DOHH2 (cell line): ENCODE measurements around the gene ULBP2.

Experiments
- H3F3A ChIP-seq: fragments of 200-600 bp; sonication (generic), shearing (Covaris generic); 2 replicates; pipeline ENCODE4 v1.6.0; 2016; ENCODE audit warnings: antibody characterized with exemption, mild to moderate bottlenecking; ENCODE audit not compliant: control insufficient read depth, insufficient read depth
- H3K27ac ChIP-seq: fragments of 200-600 bp; sonication (generic); 2 replicates; pipeline ENCODE4 v1.5.1; 2014; ENCODE audit warnings: low read depth, mild to moderate bottlenecking, low read length, moderate library complexity
- H3K27me3 ChIP-seq: fragments of 200-600 bp; sonication (generic); 2 replicates; pipeline ENCODE4 v1.6.1; 2014; ENCODE audit warnings: mild to moderate bottlenecking, low read length, mixed read lengths; ENCODE audit not compliant: control insufficient read depth
- H3K36me3 ChIP-seq: fragments of 200-600 bp; sonication (generic); 2 replicates; pipeline ENCODE4 v1.6.1; 2014; ENCODE audit warnings: mild to moderate bottlenecking, low read length, moderate library complexity, mixed read lengths; ENCODE audit not compliant: control insufficient read depth
- H3K4me1 ChIP-seq: fragments of 200-600 bp; sonication (generic); 2 replicates; pipeline ENCODE4 v1.6.1; 2014; ENCODE audit warnings: mild to moderate bottlenecking, low read length, mixed read lengths; ENCODE audit not compliant: control insufficient read depth
- H3K4me2 ChIP-seq: fragments of 200-600 bp; sonication (generic); 2 replicates; pipeline ENCODE4 v1.6.0; 2014; ENCODE audit warnings: mild to moderate bottlenecking, low read length, moderate library complexity
- H3K4me3 ChIP-seq: fragments of 200-600 bp; sonication (generic); 2 replicates; pipeline ENCODE4 v1.5.1; 2014; ENCODE audit warnings: mild to moderate bottlenecking, low read length, mixed read lengths
- H3K79me2 ChIP-seq: fragments of 200-600 bp; sonication (generic); 2 replicates; pipeline ENCODE4 v1.6.1; 2014; ENCODE audit warnings: mild to moderate bottlenecking, low read length, mixed read lengths; ENCODE audit not compliant: control insufficient read depth
- H3K9me2 ChIP-seq: fragments of 200-600 bp; sonication (generic); replicated peaks from 2 replicates; pipeline ENCODE4 v1.6.1; 2014; ENCODE audit warnings: mild to moderate bottlenecking, low read length, mixed read lengths; ENCODE audit not compliant: control insufficient read depth
- H3K9me3 ChIP-seq: fragments of 200-600 bp; sonication (generic); 2 replicates; pipeline ENCODE4 v1.6.1; 2014; ENCODE audit warnings: antibody characterized with exemption, low read length, mixed read lengths; ENCODE audit not compliant: control insufficient read depth, insufficient read depth
- H4K20me1 ChIP-seq: fragments of 200-600 bp; sonication (generic); 2 replicates; pipeline ENCODE4 v1.6.0; 2014; ENCODE audit warnings: low read depth, mild to moderate bottlenecking, antibody characterized with exemption, low read length, moderate library complexity; ENCODE audit not compliant: control insufficient read depth, insufficient read depth
- EZH2phosphoT487 ChIP-seq: fragments of 200-600 bp; sonication (generic); IDR thresholded peaks from 2 replicates; pipeline ENCODE4 v1.6.1; 2017; ENCODE audit warnings: borderline replicate concordance, mild to moderate bottlenecking, antibody characterized with exemption, low read length, moderate library complexity, mixed read lengths
- TF ChIP-seq, protein P1 (sequence below): fragments of 200-600 bp; sonication (generic); IDR thresholded peaks from one replicate; pipeline ENCODE4 v1.5.1; 2014; ENCODE audit warnings: antibody characterized with exemption, mild to moderate bottlenecking, low read depth, low read length; ENCODE audit not compliant: poor library complexity, severe bottlenecking

The ULBP2 gene

GRCh38 chr6:149900620-149901443 is 41.0 kb upstream of the ULBP2 start:
- Histone ChIP-seq H4K20me1 (no peaks in the 10 kb centered on the region), H3K27me3 (peaks cover 4% of the 10 kb centered on the region), H3K9me2 (no peaks in the 10 kb centered on the region), H3K79me2 (no peaks in the 10 kb centered on the region), H3K9me3 (no peaks in the 10 kb centered on the region), H3K4me3 (no peak overlapping the region), H3F3A (no peaks in the 10 kb centered on the region), H3K4me2 (no peak overlapping the region), H3K27ac (no peak overlapping the region), H3K36me3 (no peaks in the 10 kb centered on the region), H3K4me1 (no peaks in the 10 kb centered on the region; the same call in 1 of the 2 replicates)
- TF ChIP-seq EZH2phosphoT487, result no peak
- TF ChIP-seq, protein P1, sequence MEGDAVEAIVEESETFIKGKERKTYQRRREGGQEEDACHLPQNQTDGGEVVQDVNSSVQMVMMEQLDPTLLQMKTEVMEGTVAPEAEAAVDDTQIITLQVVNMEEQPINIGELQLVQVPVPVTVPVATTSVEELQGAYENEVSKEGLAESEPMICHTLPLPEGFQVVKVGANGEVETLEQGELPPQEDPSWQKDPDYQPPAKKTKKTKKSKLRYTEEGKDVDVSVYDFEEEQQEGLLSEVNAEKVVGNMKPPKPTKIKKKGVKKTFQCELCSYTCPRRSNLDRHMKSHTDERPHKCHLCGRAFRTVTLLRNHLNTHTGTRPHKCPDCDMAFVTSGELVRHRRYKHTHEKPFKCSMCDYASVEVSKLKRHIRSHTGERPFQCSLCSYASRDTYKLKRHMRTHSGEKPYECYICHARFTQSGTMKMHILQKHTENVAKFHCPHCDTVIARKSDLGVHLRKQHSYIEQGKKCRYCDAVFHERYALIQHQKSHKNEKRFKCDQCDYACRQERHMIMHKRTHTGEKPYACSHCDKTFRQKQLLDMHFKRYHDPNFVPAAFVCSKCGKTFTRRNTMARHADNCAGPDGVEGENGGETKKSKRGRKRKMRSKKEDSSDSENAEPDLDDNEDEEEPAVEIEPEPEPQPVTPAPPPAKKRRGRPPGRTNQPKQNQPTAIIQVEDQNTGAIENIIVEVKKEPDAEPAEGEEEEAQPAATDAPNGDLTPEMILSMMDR, result no peak

- no peaks in the 10 kb centered on the region for H3K36me3 ChIP-seq
- H3F3A ChIP-seq, result no peaks in the 10 kb centered on the region
- H3K4me2 ChIP-seq, result no peak overlapping the region
- H3K79me2 ChIP-seq, result no peaks in the 10 kb centered on the region
- no peak overlapping the region for H3K4me3 ChIP-seq
- H3K27ac ChIP-seq, result no peak overlapping the region
- no peaks in the 10 kb centered on the region for H3K9me2 ChIP-seq
- H3K4me1 ChIP-seq, result no peaks in the 10 kb centered on the region; the same call in 1 of the 2 replicates
- no peaks in the 10 kb centered on the region for H3K9me3 ChIP-seq
- no peaks in the 10 kb centered on the region for H4K20me1 ChIP-seq
- TF ChIP-seq, protein P1, result no peak
- no peak for TF ChIP-seq EZH2phosphoT487
- H3K27me3 ChIP-seq, result peaks cover 4% of the 10 kb centered on the region
Observed at GRCh38 chr6:149901444-149902140, 40.2 kb upstream of the ULBP2 start.

- no peaks in the 10 kb centered on the region for H3K79me2 ChIP-seq
- H3F3A ChIP-seq, result no peaks in the 10 kb centered on the region
- peaks cover 4% of the 10 kb centered on the region for H3K27me3 ChIP-seq
- no peaks in the 10 kb centered on the region for H3K9me2 ChIP-seq
- H4K20me1 ChIP-seq, result no peaks in the 10 kb centered on the region
- H3K4me2 ChIP-seq, result no peak overlapping the region
- H3K4me3 ChIP-seq, result no peak overlapping the region
- no peaks in the 10 kb centered on the region for H3K36me3 ChIP-seq
- no peaks in the 10 kb centered on the region for H3K4me1 ChIP-seq
- TF ChIP-seq, protein P1, result no peak
- no peak for TF ChIP-seq EZH2phosphoT487
- no peak overlapping the region for H3K27ac ChIP-seq
- H3K9me3 ChIP-seq, result peaks cover 13% of the 10 kb centered on the region
Observed at GRCh38 chr6:149903938-149904611, 37.7 kb upstream of the ULBP2 start.
